Transverse colon (tissue), 4 donors: Measurements from ENCODE around the gene TMEM174. TPM values are rescaled to one million over a fixed set of nuclear protein-coding genes. Genes with fewer than 3 reads are reported as not detected.

ENCODE experiments used
- DNase-seq: peaks from one replicate; pipeline ENCODE4 v3.0.0-alpha.2; 2019
- H3K27ac ChIP-seq, 4 donors: fragments of 200-600 bp; sonication (generic); 2 replicates each; pipeline ENCODE4 v1.5.1; 2016 to 2018; ENCODE audit warnings: inconsistent platforms in 4 of 4
- H3K27me3 ChIP-seq: fragments of 200-600 bp; sonication (generic); 2 replicates; pipeline ENCODE4 v1.5.1; 2017; ENCODE audit warnings: inconsistent platforms
- H3K36me3 ChIP-seq, 4 donors: fragments of 200-600 bp; sonication (generic); 2 replicates each; pipeline ENCODE4 v1.5.1; 2017 to 2019; ENCODE audit warnings: inconsistent platforms in 4 of 4
- H3K4me1 ChIP-seq, 4 donors: fragments of 200-600 bp; sonication (generic); 2 replicates each; pipeline ENCODE4 v1.5.1; 2017 to 2020; ENCODE audit warnings: inconsistent platforms in 4 of 4
- H3K4me3 ChIP-seq, 4 donors: fragments of 200-600 bp; sonication (generic); 1 replicate in 1 of 4; 2 replicates in 3 of 4; pipeline versions ENCODE4 v1.5.1 to v1.6.1; 2017 to 2019; ENCODE audit warnings: inconsistent platforms in 4 of 4
- H3K9me3 ChIP-seq, 2 donors: fragments of 200-600 bp; sonication (generic); 2 replicates each; pipeline ENCODE4 v1.5.1; 2017 to 2019; ENCODE audit warnings: inconsistent platforms in 2 of 2
- EP300 ChIP-seq: sonication (generic); formaldehyde crosslinking; IDR thresholded peaks from one replicate; pipeline ENCODE4 v1.6.1; 2017; ENCODE audit warnings: antibody characterized with exemption, low read depth
- POLR2A ChIP-seq: fragments of 450-650 bp; IDR thresholded peaks from one replicate; pipeline ENCODE4 v1.6.1; 2016; ENCODE audit warnings: antibody characterized with exemption, mild to moderate bottlenecking, moderate library complexity
- POLR2AphosphoS5 ChIP-seq, 3 donors: sonication (generic); formaldehyde crosslinking; IDR thresholded peaks; one replicate each; pipeline ENCODE4 v1.6.1; 2016; ENCODE audit warnings: antibody characterized with exemption in 3 of 3
- WGBS, 2 donors: methylation state at CpG; one replicate each; pipeline ENCODE4 v1.1.5; 2018; ENCODE audit warnings: low coverage in 1 of 2; 5-methylcytosine and 5-hydroxymethylcytosine counted together
- in situ Hi-C, 4 donors: fragments of 200-750 bp; cut with MboI; loops; one replicate each; pipeline versions ENCODE4 v1.15.0 to v1.15.1; 2017; ENCODE audit warnings: low sequenced_read_pairs in 3 of 4, low pct_ligation_motif_present in 1 of 4, low pct_unique_long_range_greater_than_20kb in 1 of 4
- intact Hi-C: fragments of 100-400 bp; cut with DNase I; formaldehyde crosslinking; loops from one replicate; pipeline ENCODE4 v1.15.1; 2023; ENCODE audit warnings: low total_unique reads
- total RNA-seq, 4 donors: library from RNA; depleted of rRNA; stranded (reverse); fragments of >200 nt; gene quantifications; one replicate each; pipeline ENCODE4 v1.1.0, GENCODE V29; 2016
- TF ChIP-seq, protein P1 (sequence below), 5 experiments: fragments of 200-600 bp in 3 of 5; fragments of 450-650 bp in 2 of 5; sonication (generic) in 3 of 5; IDR thresholded peaks; 1 replicate in 2 of 5; 2 replicates in 3 of 5; pipeline ENCODE4 v1.5.1; 2016 to 2017; ENCODE audit warnings: antibody characterized with exemption in 5 of 5, inconsistent platforms in 3 of 5, mild to moderate bottlenecking in 2 of 5, moderate library complexity in 1 of 5

Gene TMEM174
- total RNA-seq, 4 donors from 2014 or later, result 0.64 TPM; not detected in 3

DNA sequence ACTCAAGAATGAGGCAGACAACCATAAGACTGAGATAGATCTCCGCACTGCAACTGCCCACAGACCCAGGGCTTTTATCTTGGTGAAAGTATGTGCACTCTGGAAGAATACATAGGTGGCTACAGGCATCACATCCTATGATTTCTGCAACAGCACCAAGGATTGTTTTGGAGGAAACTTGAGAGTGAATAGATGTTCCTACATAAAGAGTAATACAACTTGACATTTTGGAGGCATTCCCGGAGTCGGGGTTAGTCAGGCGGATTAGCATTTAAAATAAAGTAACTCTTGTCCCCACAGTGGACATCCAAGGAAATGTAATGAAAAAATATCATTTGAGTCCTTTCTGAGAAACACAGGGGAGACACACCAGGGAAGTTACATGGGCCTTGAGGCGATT, 26.7 kb downstream of the TMEM174 start:
- DNase-seq, result no peak
- H3K27ac ChIP-seq, result no peak overlapping the region
- no peaks in the 10 kb centered on the region for H3K9me3 ChIP-seq
- H3K4me3 ChIP-seq, result no peak overlapping the region
- in situ Hi-C loops, result loop anchor here in 3 of 4 donors (10.0 to 25.0 kb wide), 3 partner anchors 115 to 245 kb away; partner anchors contain the start of genes FOXD1 (in 2 of the 3) and FCHO2 (in 1 of the 3)
- intact Hi-C loops, result no loop called here
- no peaks in the 10 kb centered on the region for H3K36me3 ChIP-seq
- H3K27me3 ChIP-seq, result peaks cover 2% of the 10 kb centered on the region
- no peak for TF ChIP-seq POLR2A
- TF ChIP-seq, protein P1, sequence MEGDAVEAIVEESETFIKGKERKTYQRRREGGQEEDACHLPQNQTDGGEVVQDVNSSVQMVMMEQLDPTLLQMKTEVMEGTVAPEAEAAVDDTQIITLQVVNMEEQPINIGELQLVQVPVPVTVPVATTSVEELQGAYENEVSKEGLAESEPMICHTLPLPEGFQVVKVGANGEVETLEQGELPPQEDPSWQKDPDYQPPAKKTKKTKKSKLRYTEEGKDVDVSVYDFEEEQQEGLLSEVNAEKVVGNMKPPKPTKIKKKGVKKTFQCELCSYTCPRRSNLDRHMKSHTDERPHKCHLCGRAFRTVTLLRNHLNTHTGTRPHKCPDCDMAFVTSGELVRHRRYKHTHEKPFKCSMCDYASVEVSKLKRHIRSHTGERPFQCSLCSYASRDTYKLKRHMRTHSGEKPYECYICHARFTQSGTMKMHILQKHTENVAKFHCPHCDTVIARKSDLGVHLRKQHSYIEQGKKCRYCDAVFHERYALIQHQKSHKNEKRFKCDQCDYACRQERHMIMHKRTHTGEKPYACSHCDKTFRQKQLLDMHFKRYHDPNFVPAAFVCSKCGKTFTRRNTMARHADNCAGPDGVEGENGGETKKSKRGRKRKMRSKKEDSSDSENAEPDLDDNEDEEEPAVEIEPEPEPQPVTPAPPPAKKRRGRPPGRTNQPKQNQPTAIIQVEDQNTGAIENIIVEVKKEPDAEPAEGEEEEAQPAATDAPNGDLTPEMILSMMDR (IDR thresholded peaks at IDR 0.05), result no peak
- no peak for TF ChIP-seq POLR2AphosphoS5 (IDR thresholded peaks at IDR 0.05)
- TF ChIP-seq EP300, result no peak
- WGBS, 2 donors, result 88 to 90% methylated on average over 5 of the region's 5 CpGs
- peaks cover 0 to 11% (median 9%) of the 10 kb centered on the region in 4 donors for H3K4me1 ChIP-seq

GRCh38 chr5:73201547-73202513, 28.8 kb downstream of the TMEM174 start:
- peaks cover 7% of the 10 kb centered on the region for H3K27me3 ChIP-seq
- intact Hi-C loops (no loop called here), in situ Hi-C loops (loop anchor here in 3 of 4 donors (10.0 to 25.0 kb wide), 3 partner anchors 117 to 247 kb away; partner anchors contain the start of genes FOXD1 (in 2 of the 3) and FCHO2 (in 1 of the 3))
- H3K4me3 ChIP-seq, result peak overlapping the region in 3 of 4 donors; percentile 9 to 40 (median 21)
- peaks cover 0 to 17% (median 10%) of the 10 kb centered on the region in 4 donors for H3K4me1 ChIP-seq
- TF ChIP-seq, protein P1 (IDR thresholded peaks at IDR 0.05), result peak; percentile 79 to 91 (median 83)
- no peak for TF ChIP-seq EP300
- TF ChIP-seq POLR2A, result peak; percentile 24
- peak in 2 of 3 donors; percentile 24 to 37 for TF ChIP-seq POLR2AphosphoS5 (IDR thresholded peaks at IDR 0.05)
- peak overlapping the region in 3 of 4 donors; percentile 35 to 43 (median 38) for H3K27ac ChIP-seq
- H3K36me3 ChIP-seq, result no peaks in the 10 kb centered on the region
- no peaks in the 10 kb centered on the region for H3K9me3 ChIP-seq
- DNase-seq, result peak; percentile 92
- WGBS, 2 donors, result 25 to 54% methylated on average over 2 to 34 of the region's 34 CpGs

- peak overlapping the region in 2 of 4 donors; percentile 42 to 72 for H3K27ac ChIP-seq
- H3K9me3 ChIP-seq, result peaks cover 3 to 10% of the 10 kb centered on the region in 2 donors
- WGBS, 2 donors, result 0 to 45% methylated on average over 1 to 3 of the region's 3 CpGs
- peaks cover 29% of the 10 kb centered on the region for H3K27me3 ChIP-seq
- no peaks in the 10 kb centered on the region for H3K36me3 ChIP-seq
- peaks cover 0 to 17% (median 10%) of the 10 kb centered on the region in 4 donors for H3K4me1 ChIP-seq
- H3K4me3 ChIP-seq, result no peak overlapping the region
- intact Hi-C loops (no loop called here), in situ Hi-C loops (loop anchor here in 3 of 4 donors (10.0 to 25.0 kb wide), 3 partner anchors 120 to 250 kb away; partner anchors contain the start of genes FOXD1 (in 2 of the 3) and FCHO2 (in 1 of the 3))
- no peak for TF ChIP-seq EP300
- no peak for TF ChIP-seq POLR2A
- TF ChIP-seq, protein P1 (IDR thresholded peaks at IDR 0.05), result no peak
- no peak for TF ChIP-seq POLR2AphosphoS5 (IDR thresholded peaks at IDR 0.05)
- DNase-seq, result no peak
These were observed 31.3 kb downstream of the TMEM174 start for GRCh38 chr5:73204332-73204731.

- intact Hi-C loops (no loop called here), in situ Hi-C loops (loop anchor here in 3 of 4 donors (10.0 to 25.0 kb wide), 3 partner anchors 120 to 250 kb away; partner anchors contain the start of genes FOXD1 (in 2 of the 3) and FCHO2 (in 1 of the 3))
- TF ChIP-seq, protein P1 (IDR thresholded peaks at IDR 0.05), result no peak
- TF ChIP-seq EP300, result no peak
- no peak for TF ChIP-seq POLR2A
- no peak for TF ChIP-seq POLR2AphosphoS5 (IDR thresholded peaks at IDR 0.05)
- no peak for DNase-seq
- Histone ChIP-seq H3K9me3 (peaks cover 7 to 10% of the 10 kb centered on the region in 2 donors), H3K36me3 (no peaks in the 10 kb centered on the region), H3K4me3 (no peak overlapping the region), H3K27me3 (peaks cover 33% of the 10 kb centered on the region), H3K27ac (peak overlapping the region in 1 of 4 donors; percentile 72), H3K4me1 (peaks cover 0 to 17% (median 10%) of the 10 kb centered on the region in 4 donors)
- 47 to 72% methylated on average over 2 to 5 of the region's 5 CpGs for WGBS, 2 donors
These were observed 31.7 kb downstream of the TMEM174 start for GRCh38 chr5:73204733-73205132.
